Aorta (tissue), 5 donors: ENCODE data around the gene FNIP2. TPM values are rescaled to one million over a fixed set of nuclear protein-coding genes. Genes with fewer than 3 reads are reported as not detected.

Experiments
- ATAC-seq: fragments of 200-7000 bp; cut with Tn5 transposase; one replicate; pipeline ENCODE4 v1.9.1; 2022; ENCODE audit warnings: moderate library complexity; ENCODE audit not compliant: low FRiP score
- DNase-seq, 2 donors: peaks; one replicate each; pipeline ENCODE4 v3.0.0-alpha.2; 2020
- H3K27ac ChIP-seq, 2 donors: one replicate each; pipeline ENCODE4 v1.5.1; 2013; ENCODE audit warnings: low read length in 2 of 2, mild to moderate bottlenecking in 2 of 2, moderate library complexity in 2 of 2, control low read depth in 1 of 2, inconsistent platforms in 1 of 2, low read depth in 1 of 2
- H3K27me3 ChIP-seq, 2 donors: one replicate each; pipeline ENCODE4 v1.6.1; 2013; ENCODE audit warnings: control low read depth in 1 of 2, low read length in 1 of 2, mild to moderate bottlenecking in 1 of 2, moderate library complexity in 1 of 2; ENCODE audit not compliant: insufficient read depth in 2 of 2, control insufficient read depth in 1 of 2
- H3K36me3 ChIP-seq, 2 donors: one replicate each; pipeline ENCODE4 v1.6.1; 2013; ENCODE audit warnings: control low read depth in 1 of 2, low read length in 1 of 2, mild to moderate bottlenecking in 1 of 2; ENCODE audit not compliant: insufficient read depth in 2 of 2, control insufficient read depth in 1 of 2
- H3K4me1 ChIP-seq, 2 donors: one replicate each; pipeline ENCODE4 v1.6.1; 2013; ENCODE audit warnings: low read length in 2 of 2, control low read depth in 1 of 2, mild to moderate bottlenecking in 1 of 2, moderate library complexity in 1 of 2; ENCODE audit not compliant: insufficient read depth in 2 of 2, control insufficient read depth in 1 of 2
- H3K4me3 ChIP-seq, 2 donors: one replicate each; pipeline ENCODE4 v1.5.1; 2013; ENCODE audit warnings: low read length in 2 of 2, control low read depth in 1 of 2, mild to moderate bottlenecking in 1 of 2
- H3K9me3 ChIP-seq: one replicate; pipeline ENCODE4 v1.6.1; 2013; ENCODE audit warnings: mild to moderate bottlenecking, low read length; ENCODE audit not compliant: control insufficient read depth
- WGBS, 2 donors: extraction: QIAGEN DNeasy Blood & Tissue Kit; methylation state at CpG; one replicate each; pipeline ENCODE4 v1.1.7; 2013; 5-methylcytosine and 5-hydroxymethylcytosine counted together
- intact Hi-C, 2 donors: fragments of 100-400 bp; cut with DNase I; formaldehyde crosslinking; loops; one replicate each; pipeline versions ENCODE4 v1.14.2 to v1.15.0; 2022
- polyA plus RNA-seq, 2 donors: library from polyadenylated mRNA; stranded (reverse); fragments of 200-250 nt; gene quantifications; one replicate each; pipeline ENCODE4 v1.2.3, GENCODE V29; 2013
- total RNA-seq, 2 donors: library from RNA; stranded (reverse); fragmentation: NEBNext Ultra II Directional; extraction: Animal tissue kit (Norgen Biotek cat#: 25700); gene quantifications; one replicate each; pipeline ENCODE4 v1.2.1, GENCODE V29; 2021
- donor health status: healthy with polysubstance abuse.
- donor health status: Bipolar disorder and iron deficiency.
- donor health status: DM: no; HTN: no; CAD: no.
- donor health status: DM: no; HTN: no; CAD: no.
- donor health status: DM: yes; HTN: yes; CAD: no.

FNIP2 gene
- total and polyA plus RNA-seq, 4 donors, result 17.3 to 97.8 (median 44.2) TPM

- no peak for DNase-seq
- Histone ChIP-seq H3K9me3 (no peaks in the 10 kb centered on the region), H3K4me3 (no peak overlapping the region), H3K36me3 (peaks cover 3 to 5% of the 10 kb centered on the region in 2 donors), H3K4me1 (peaks cover 0 to 3% of the 10 kb centered on the region in 2 donors), H3K27ac (no peak overlapping the region), H3K27me3 (no peaks in the 10 kb centered on the region)
- WGBS, 2 donors, result 84 to 89% methylated on average over 6 of the region's 6 CpGs
- intact Hi-C loops, result loop anchor here (5.0 to 10.0 kb wide), 3 partner anchors 87 to 591 kb away; partner anchors contain the start of gene FNIP2 (in 1 of the 2)
- ATAC-seq, result no peak
These were observed 85.4 kb downstream of the FNIP2 start for GRCh38 chr4:158854236-158854635.

GRCh38 chr4:158856852-158857251 lies 88.0 kb downstream of the FNIP2 start:
- 76 to 79% methylated on average over 2 of the region's 2 CpGs for WGBS, 2 donors
- DNase-seq (no peak), ATAC-seq (peak; percentile 73)
- Histone ChIP-seq H3K4me3 (no peak overlapping the region), H3K9me3 (no peaks in the 10 kb centered on the region), H3K4me1 (no peaks in the 10 kb centered on the region), H3K36me3 (peaks cover 8 to 9% of the 10 kb centered on the region in 2 donors), H3K27ac (no peak overlapping the region), H3K27me3 (no peaks in the 10 kb centered on the region)
- intact Hi-C loops, result loop anchor here (5.0 to 10.0 kb wide), 4 partner anchors 320 to 588 kb away; no protein-coding TSS in a partner anchor

- ATAC-seq (no peak), DNase-seq (no peak)
- no peaks in the 10 kb centered on the region for H3K9me3 ChIP-seq
- H3K4me1 ChIP-seq, result no peaks in the 10 kb centered on the region
- no peak overlapping the region for H3K4me3 ChIP-seq
- no peaks in the 10 kb centered on the region for H3K27me3 ChIP-seq
- WGBS, 2 donors, result 84 to 90% methylated on average over 1 of the region's 1 CpG
- H3K36me3 ChIP-seq, result peaks cover 5 to 13% of the 10 kb centered on the region in 2 donors
- no peak overlapping the region for H3K27ac ChIP-seq
- intact Hi-C loops, result loop anchor here (5.0 to 10.0 kb wide), 4 partner anchors 319 to 587 kb away; no protein-coding TSS in a partner anchor
These were observed 89.1 kb downstream of the FNIP2 start for GRCh38 chr4:158857951-158858350.

- no peak overlapping the region for H3K27ac ChIP-seq
- H3K4me3 ChIP-seq, result no peak overlapping the region
- H3K36me3 ChIP-seq, result peaks cover 5 to 13% of the 10 kb centered on the region in 2 donors
- intact Hi-C loops, result loop anchor here (5.0 to 10.0 kb wide), 4 partner anchors 319 to 586 kb away; no protein-coding TSS in a partner anchor
- H3K4me1 ChIP-seq, result no peaks in the 10 kb centered on the region
- no peak for DNase-seq
- WGBS, 2 donors, result 78 to 79% methylated on average over 6 of the region's 6 CpGs
- no peaks in the 10 kb centered on the region for H3K9me3 ChIP-seq
- no peaks in the 10 kb centered on the region for H3K27me3 ChIP-seq
- no peak for ATAC-seq
These were observed 89.8 kb downstream of the FNIP2 start for GRCh38 chr4:158858410-158859199.

GRCh38 chr4:158859661-158860060 lies 90.8 kb downstream of the FNIP2 start:
- intact Hi-C loops, result loop anchor here (5.0 to 10.0 kb wide), 4 partner anchors 318 to 585 kb away; no protein-coding TSS in a partner anchor

GRCh38 chr4:158860856-158861255 lies 92.0 kb downstream of the FNIP2 start:
- Histone ChIP-seq H3K36me3 (peaks cover 5 to 13% of the 10 kb centered on the region in 2 donors), H3K4me3 (no peak overlapping the region), H3K4me1 (peaks cover 0 to 3% of the 10 kb centered on the region in 2 donors), H3K27me3 (no peaks in the 10 kb centered on the region), H3K9me3 (no peaks in the 10 kb centered on the region), H3K27ac (no peak overlapping the region)
- ATAC-seq (no peak), DNase-seq (no peak)
- WGBS, 2 donors, result 89 to 90% methylated on average over 5 of the region's 5 CpGs
- intact Hi-C loops, result no loop called here

More at GRCh38 chr4:158859661-158860060, 90.8 kb downstream of the FNIP2 start:
- Histone ChIP-seq H3K4me3 (no peak overlapping the region), H3K27ac (no peak overlapping the region), H3K36me3 (peaks cover 5 to 13% of the 10 kb centered on the region in 2 donors), H3K9me3 (no peaks in the 10 kb centered on the region), H3K27me3 (no peaks in the 10 kb centered on the region), H3K4me1 (peaks cover 0 to 2% of the 10 kb centered on the region in 2 donors)
- DNase-seq (no peak), ATAC-seq (no peak)
- 96 to 97% methylated on average over 4 of the region's 4 CpGs for WGBS, 2 donors

GRCh38 chr4:158861281-158861680 lies 92.5 kb downstream of the FNIP2 start:
- Histone ChIP-seq H3K27ac (no peak overlapping the region), H3K4me3 (no peak overlapping the region), H3K27me3 (no peaks in the 10 kb centered on the region), H3K4me1 (peaks cover 0 to 3% of the 10 kb centered on the region in 2 donors), H3K36me3 (peaks cover 5 to 13% of the 10 kb centered on the region in 2 donors), H3K9me3 (no peaks in the 10 kb centered on the region)
- 93 to 96% methylated on average over 3 of the region's 3 CpGs for WGBS, 2 donors
- intact Hi-C loops, result no loop called here
- DNase-seq (no peak), ATAC-seq (no peak)

GRCh38 chr4:158861766-158862165 lies 92.9 kb downstream of the FNIP2 start:
- Histone ChIP-seq H3K4me3 (no peak overlapping the region), H3K27ac (no peak overlapping the region), H3K4me1 (peaks cover 0 to 3% of the 10 kb centered on the region in 2 donors), H3K9me3 (no peaks in the 10 kb centered on the region), H3K36me3 (peaks cover 3 to 13% of the 10 kb centered on the region in 2 donors), H3K27me3 (no peaks in the 10 kb centered on the region)
- WGBS, 2 donors, result 85 to 88% methylated on average over 3 of the region's 3 CpGs
- DNase-seq, result no peak
- no peak for ATAC-seq
- intact Hi-C loops, result no loop called here
